Neural progenitor cell (in vitro differentiated cells): ENCODE measurements around the gene CNTN1.

ENCODE experiments used
- CTCF ChIP-seq: fragments of 200-600 bp; sonication (generic); IDR thresholded peaks from 2 replicates; pipeline ENCODE4 v1.5.1; 2017; ENCODE audit warnings: antibody characterized with exemption, mild to moderate bottlenecking
- EZH2 ChIP-seq: fragments of 200-600 bp; sonication (generic); IDR thresholded peaks from 2 replicates; pipeline ENCODE4 v1.6.1; 2017; ENCODE audit warnings: antibody characterized with exemption, mild to moderate bottlenecking, moderate library complexity
- EZH2phosphoT487 ChIP-seq: fragments of 200-600 bp; sonication (generic); IDR thresholded peaks from 2 replicates; pipeline ENCODE4 v1.6.1; 2017; ENCODE audit warnings: antibody characterized with exemption

- no peak for TF ChIP-seq CTCF
- TF ChIP-seq EZH2: no peak
- no peak for TF ChIP-seq EZH2phosphoT487
These were observed 43.5 kb downstream of the CNTN1 start for GRCh38 chr12:40735551-40736230.
